GM20431 (cell line): Measurements from ENCODE around the gene LITAF.
"Not testable (repeated sequence)": the region's sequence is repeated elsewhere in the genome, so short reads cannot be mapped to it uniquely, and the experiment has no call there.

Experiments used
- in situ Hi-C: fragments of 300-500 bp; cut with MseI, MboI; formaldehyde crosslinking; loops from one replicate; pipeline ENCODE4 v1.15.0; 2020; ENCODE audit warnings: low sequenced_read_pairs; ENCODE audit not compliant: unreplicated experiment

LITAF gene

DNA sequence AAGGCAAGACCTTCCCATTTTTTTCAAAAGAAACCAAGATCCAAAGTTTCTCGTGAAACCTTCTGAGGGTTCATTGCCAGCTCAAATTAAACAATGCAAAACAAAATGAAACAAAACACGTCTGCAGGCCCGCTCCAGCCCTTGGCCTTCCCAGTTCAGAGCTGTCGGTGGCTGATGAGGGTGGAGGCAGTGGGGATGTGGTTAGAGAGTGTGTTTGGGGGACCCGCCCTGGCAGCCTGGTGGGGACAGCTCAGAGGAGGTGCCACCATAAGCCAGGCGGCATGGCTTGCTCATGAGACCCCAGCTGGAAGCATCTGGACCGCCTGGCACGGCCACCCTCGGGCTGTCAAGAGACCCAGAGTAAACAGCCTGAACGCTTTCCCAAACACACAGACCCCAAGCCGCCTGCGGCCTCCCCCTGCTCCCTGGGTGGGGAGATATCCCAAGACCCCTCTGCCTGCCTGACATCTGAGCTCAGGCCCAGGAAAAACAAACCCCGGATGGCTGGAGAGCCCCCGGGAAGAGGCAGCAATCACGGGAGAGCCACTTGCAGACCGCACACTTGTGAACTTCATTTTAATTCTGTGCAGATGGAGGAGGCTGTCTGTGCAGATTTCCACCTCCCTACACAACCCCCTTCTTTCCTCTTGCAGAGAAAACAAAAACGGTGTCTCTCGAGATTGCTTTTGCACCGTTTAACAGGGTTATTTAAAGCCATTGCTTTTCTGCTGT is 35.4 kb upstream of the LITAF start:
- in situ Hi-C loops = no loop called here

DNA sequence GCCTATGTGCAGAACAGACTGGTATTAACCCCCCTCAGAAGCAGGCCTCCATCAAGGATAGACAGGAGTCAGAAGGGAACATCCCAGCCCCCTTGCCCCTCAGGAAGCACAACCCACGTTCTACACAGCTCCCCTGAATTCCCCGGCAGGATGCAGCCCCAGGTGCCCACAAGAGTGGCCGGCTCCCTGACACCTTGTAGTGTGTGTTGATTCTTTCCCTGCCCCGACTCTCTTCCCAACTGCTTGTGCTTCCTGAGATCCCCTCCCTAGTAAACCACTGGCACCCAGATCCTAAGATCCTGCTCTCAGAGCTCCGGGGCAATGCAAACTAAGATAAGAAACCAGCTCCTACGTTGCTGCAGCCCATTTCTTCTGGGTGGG is 34.8 kb upstream of the LITAF start:
- in situ Hi-C loops = no loop called here

DNA sequence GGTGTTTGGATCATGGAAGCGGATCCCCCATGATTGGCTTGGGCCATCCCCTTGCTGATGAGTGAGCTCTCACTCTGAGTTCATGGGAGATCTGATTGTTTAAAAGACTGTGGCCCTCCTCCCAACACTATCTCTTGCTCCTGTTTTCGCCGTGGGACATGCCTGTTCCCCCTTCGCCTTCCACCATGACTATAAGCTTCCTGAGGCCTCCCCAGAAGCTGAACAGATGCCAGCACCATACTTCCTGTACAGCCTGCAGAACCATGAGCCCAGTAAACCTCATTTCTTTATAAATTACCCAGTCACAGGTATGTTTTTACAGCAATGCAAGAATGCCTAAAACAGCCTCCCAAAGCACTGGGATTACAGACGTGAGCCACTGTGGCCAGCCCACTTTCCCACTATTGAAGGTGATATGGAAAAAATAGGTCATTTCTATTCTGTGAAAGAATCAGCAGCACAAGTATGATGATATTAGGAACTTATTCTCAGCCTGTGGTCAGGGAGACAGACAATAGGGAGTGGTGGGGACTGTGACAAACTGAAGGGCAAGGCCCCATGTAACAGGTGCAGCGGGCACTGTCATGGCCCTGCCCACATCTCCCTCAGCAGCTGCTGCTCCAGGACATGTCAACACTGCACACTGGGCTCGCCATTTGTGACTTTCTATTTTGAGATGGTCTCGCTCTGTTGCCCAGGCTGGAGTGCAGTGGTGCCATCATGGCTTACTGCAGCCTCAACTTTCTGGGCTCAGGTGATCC is 33.7 kb upstream of the LITAF start:
- in situ Hi-C loops = no loop called here

DNA sequence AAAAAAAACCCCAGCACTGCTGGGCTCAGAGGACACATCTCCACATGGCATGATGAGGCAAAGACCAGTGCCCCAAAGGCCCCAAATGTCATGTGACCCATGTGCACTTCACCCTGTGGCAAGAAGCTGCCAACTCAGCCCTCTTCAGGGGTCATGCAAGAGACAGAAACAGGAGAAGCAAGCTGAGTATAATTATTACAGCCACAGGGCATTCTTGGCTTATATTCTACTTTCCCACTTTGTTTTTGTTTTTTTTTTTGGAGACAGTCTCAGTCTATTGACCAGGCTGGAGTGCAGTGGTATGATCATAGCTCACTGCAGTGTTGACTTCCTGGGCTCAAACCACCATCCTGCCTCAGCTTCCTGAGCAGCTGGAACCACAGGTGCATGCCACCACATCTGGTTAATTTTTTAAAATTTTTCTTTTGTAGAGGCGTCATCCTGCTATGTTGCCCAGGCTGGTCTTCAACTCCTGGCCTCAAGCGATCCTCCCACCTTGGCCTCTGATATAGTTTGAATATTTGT is 32.7 kb upstream of the LITAF start:
- in situ Hi-C loops = no loop called here

DNA sequence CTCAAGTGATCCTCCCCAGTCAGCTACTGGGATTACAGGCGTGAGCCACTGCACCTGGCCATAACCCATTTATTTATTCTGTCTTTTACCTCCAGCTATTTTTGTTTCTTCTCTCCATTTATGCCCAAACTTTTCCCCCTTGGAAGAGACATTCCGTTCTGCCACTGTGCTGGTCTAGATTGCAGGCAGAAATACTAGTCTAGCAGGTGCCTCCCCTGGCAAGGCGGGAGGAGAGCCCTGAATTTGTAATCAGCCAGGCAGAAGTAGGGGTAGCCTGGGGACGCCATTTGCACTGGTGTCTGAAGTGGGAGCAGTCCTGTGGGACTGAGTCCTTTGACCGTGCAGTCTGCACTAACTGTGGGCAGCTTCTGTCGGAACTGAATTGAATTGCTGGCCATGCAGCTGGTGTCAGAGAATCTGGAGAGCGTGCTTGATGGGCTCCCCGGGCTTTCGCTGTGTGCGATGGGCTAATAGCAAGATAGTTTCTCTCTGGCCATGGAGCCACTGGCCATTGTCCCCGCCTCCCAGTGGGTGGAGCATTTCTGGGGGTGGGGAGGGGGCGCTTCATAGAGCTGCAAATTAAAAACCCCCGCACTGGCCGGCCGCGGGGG is 31.5 kb upstream of the LITAF start:
- in situ Hi-C loops = no loop called here

DNA sequence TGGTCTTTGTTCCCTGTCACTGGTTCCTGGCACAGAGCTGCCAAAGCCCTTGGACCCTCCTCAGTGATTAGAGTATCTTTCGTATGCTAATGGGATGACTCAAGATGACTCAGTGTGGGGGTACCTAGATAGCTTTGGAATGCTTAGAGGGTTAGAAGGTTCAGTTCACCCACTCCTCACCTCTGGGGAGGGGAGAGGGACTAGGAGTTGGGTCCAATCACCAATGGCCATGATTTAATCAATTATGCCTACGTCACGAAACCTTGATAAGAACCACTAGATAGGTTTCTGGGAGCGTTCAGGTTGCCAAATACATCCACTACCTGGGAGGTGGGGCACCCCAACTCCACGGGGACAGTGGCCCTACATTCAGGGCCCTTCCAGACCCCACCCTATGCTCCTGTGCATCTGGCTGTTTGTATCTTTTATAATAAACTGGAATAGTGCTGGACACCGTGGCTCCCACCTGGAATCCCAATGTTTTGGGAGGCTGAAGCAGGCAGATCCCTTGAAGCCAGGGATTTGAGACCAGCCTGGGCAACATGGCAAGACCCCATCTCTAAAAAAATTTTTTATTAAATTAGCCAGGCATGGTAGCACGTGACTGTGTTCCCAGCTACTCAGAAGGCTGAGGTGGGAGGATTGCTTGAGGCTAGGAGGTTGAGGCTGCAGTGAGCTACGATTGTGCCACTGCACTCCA is 29.2 kb upstream of the LITAF start:
- in situ Hi-C loops = no loop called here

DNA sequence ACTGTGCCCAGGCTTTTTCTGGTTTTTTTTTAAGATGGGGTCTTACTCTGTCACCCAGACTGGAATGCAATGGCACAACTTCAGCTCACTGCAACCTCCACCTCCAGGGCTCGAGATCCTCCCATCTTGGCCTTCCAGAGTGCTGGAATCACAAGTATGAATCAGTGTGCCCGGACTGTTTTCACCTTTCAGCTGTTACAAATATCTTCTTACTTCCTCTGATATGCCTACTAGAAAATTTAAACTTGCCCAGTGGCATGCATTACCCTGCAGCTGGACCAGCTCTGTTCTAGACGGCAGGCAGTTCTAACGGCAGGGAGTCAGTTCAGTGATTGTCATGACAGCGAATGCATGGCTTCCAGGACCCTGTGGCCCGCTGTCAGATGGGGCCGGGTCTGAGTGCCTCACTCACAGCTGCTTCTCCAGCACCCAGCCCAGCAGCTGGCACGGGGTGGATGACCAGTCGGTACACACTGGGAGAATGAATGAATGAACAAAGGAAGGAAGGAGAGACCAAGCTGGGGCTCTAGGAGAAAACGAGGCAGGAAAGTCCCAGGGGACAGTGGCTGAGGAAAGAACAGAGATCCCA is 28.0 kb upstream of the LITAF start:
- in situ Hi-C loops = no loop called here

DNA sequence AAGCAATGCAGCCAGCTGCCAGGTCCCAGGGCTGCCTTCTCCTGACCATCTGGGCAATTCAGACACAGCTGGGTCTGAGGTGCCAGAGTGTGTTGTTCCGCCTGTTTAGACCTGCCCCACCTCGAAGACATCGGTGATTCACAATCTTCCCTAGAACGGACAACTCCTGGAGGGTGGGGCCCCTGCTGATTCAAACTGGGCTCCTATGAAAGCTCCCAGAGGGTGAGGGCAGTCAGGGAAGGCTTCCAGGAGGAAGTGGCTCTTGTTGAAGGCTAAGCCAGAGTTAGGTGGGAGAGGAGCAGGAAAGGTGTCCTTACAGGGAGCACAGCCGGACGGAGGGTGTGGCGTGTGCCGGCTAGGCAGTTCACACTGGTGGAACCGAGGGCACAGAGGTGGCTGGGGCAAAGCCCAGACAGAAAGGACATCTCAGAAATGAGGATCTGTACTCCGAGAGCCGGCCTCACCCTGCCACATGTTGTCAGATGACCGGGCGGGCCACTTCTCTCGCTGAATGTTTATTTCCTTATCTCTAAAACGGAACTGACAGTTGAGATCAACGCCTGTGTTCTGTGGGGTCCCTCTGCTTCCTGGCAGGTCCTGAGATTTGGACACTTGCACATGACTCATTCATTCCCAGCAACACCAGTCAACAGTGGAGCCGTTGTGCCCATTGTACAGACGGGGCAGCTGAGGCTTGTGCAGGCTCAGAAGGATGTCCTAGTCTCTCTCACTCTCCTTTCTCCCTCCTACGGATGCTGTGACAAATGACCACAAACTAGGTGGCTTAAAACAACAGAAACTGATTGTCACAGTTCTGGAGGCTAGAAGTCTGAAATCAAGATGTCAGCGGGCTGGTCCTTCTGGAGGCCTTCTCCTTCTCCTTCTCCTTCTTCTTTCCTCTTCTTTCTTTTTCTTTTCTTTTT is 26.9 kb upstream of the LITAF start:
- in situ Hi-C loops = no loop called here

DNA sequence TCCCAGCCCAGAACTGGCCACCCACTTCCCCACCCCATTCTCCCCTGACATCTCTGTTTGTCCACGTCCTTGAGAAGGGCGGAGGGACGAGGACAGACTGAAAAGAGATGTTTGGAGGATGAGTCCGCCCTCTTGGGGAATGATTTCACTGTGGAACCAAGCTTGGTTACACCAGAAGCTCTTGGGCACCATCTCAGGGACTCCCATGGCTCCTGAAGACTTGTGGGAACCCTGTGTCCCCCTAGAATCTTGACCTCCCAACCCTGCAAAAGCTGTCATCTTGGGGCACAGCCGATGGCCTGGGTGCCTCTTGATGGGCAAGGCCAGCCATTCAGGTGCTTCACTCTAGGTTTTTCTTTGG is 25.9 kb upstream of the LITAF start:
- in situ Hi-C loops = no loop called here

DNA sequence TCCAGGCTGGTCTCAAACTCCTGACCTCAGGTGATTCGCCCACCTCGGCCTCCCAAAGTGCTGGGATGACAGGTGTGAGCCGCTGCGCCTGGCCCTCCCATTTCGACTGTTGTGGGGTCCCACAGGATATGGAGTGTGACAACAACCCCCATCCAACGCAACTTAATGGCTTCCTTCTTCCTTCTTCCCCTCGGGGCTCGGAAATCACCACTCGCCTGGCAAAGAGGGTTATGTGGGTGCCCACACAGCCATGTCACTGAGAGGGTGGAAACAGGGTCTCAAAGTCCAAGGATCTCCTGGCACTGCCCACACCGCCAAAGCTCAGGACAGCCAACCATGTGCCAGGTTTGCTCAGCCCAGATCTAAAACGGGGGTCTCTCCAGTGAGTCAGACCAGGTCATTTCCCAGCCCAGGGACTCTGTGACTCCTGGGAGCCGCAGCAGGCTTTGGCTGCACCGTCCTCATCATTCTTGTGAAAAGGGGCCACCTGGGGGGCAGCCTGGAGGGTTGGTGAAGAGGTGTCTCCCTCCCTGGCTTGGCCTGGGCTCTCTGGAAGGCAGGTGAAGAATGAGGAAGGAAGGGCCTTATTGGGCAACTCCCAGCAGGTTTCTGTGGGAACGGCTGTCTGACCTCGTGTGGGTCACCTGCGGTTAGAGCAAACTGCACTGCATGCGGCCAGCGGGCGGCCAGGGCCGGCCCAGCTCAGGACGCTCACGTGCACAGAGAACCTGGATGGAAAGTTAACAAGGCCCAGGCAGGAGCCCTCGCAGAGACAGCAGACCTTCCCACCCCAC is 25.3 kb upstream of the LITAF start:
- in situ Hi-C loops = no loop called here

DNA sequence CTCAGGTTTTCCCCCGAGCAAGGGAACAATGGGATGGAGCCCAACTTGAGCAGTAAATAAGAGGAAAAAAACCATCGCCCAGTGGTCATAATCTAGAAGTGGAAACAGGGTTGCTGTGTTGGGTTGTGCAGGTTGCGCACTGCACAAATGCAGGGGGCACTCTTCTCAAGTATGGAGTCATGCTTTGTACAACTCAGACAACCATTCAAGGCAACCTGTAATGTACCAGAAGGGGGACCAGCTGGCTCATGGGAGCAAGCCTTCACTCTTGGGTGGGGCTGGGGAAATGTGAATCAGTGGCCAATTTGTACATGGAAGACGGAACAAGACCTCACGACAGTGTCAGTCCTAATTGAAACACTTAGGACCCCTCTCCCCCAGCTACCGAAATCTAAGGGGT is 23.9 kb upstream of the LITAF start:
- in situ Hi-C loops = no loop called here

DNA sequence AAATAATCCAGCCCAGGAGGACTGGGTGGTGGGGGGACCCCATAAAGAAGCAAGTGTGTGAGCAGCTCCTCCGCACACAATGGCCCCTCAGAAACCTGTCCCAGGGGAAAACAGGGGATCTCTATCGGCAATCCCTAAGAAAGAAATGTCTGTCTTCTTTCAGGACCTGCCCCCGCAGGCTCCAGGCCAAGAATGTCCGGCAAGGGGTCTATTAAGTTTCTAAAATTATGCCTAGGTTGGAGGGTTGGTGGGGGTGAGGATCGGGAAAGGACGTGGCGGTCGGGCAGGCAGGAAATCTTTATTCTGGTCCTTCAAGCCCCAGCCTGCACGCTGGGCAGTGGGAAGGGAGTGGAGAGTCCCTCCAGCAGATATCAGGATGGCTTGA is 23.4 kb upstream of the LITAF start:
- in situ Hi-C loops = no loop called here

DNA sequence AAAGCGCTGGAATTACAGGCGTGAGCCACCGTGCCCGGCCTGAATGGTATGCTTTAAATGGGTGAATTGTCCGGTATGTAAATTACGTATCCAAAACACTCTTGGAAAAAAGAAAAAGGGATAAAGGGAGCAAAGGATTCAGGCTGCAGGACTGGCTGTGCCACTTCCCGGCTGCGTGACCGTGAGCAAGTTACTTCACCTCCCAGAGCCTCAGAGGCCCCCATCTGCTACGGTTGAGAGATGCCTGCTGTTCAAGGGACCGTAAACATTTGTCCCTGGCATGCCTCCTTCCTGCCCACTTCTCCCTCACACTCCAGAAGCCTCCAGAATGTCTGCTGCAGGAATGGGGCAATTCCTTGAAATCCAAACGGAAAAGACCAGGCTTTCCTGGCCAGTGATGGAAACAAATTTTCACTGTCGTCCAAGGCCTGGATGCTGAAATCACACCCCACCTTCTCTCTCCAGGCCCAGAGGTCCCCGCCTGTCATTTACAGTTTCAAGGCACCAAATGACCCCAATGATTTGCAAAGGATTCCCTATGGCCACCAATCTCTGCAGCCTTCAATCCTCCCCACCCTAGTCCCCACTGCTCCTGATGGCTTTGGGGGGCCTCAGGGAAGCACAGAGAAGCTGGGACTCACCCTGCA is 22.9 kb upstream of the LITAF start:
- in situ Hi-C loops = no loop called here

DNA sequence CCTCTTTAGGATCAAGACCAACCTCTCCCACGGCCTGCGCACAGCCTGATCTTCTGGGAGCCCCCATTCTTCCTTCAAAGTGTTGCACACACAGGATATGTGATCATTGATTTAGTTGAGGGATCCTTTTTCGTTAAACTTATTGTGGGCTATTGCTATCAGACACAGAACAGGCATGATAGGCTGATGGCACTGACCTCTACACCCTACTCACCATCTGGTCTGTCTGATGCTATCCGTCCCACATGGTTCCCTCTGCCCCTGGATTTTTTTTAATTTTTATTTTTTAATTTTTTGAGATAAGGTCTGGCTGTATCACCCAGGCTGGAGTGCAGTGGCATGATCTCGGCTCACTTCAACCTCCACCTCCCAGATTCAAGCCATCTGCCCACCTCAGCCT is 19.2 kb upstream of the LITAF start:
- in situ Hi-C loops = no loop called here

DNA sequence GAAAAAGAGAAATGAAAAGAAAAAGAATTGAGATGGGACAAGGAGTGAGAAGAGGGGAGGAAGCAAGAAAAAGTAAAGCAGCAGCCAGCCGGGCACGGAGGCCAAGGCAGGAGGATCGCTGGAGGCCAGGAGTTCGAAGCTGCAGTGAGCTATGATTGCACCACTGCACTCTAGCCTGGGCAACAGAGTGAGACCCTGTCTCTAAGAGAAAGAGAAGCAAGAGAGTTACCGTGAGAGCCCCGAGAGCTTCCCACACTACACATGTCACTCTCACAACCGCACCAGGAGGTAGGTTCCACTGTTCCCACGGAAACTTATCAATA is 18.8 kb upstream of the LITAF start:
- in situ Hi-C loops = no loop called here

DNA sequence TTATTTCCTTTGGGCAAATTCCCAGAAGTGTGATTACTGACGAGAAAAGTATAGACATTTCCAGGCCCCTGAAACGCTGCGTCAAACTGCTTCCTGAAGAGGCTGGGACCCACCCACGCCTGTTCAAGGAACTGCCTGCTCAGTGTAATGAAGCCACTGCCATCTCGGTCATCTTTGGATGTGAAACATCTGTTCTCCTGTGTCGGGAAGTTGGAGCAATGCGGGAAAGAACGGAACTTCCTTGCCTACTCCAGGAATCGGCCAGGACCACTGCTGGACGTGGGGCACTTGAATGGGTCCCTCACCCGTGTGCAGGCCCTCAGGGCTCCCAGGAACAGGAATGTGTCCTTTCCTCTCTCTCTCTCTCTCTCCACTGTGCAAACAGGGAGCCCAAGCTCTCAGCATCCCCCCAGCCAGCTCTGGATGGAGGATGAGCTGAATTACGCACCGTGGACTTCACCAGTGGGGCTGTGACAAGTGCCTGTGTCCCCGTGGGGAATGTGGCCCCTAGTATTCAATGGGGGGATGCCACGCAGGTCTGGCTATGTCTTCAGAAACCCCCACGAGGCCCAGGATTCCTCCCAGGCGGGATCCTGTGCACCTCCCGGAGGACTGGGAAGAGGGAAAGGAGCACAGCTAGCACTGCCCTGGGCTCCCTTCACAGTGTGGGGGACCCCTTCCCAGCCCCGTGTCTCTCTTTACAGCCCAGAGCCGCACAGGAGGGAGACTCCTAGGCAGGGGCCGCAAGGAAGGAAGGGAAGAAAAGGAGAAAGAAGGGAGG is 18.3 kb upstream of the LITAF start:
- in situ Hi-C loops = no loop called here

DNA sequence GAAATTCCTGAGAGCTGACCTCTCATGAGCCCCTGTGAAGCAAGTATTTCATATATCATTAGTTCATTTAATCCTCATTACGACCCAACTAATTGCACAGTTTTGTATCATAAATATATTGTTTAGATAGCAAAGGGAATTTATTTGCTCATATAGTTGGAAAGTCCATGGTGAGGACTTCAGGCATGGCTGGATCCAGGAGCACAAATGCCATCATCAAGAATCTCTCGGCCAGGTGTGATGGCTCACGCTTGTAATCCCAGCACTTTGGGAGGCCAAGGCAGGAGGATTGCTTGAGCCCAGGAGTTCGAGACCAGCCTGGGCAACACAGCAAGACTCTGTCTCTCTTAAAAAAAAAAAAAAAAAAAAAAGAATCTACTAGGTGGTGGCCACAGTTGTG is 17.6 kb upstream of the LITAF start:
- in situ Hi-C loops = not testable (repeated sequence)
